Fibroblast of villous mesenchyme (primary cell): Measurements from ENCODE around the gene KRTAP9-7. TPM values are rescaled to one million over a fixed set of nuclear protein-coding genes. Genes with fewer than 3 reads are reported as not detected.
A peak's percentile ranks its signal among the peaks of the same experiment; 100 is the strongest.

Experiments
- DNase-seq: peaks from one replicate; pipeline ENCODE4 v3.0.0-alpha.2; 2010; ENCODE audit warnings: low read depth
- H3K4me3 ChIP-seq: 2 replicates; pipeline ENCODE4 v1.5.1; 2011; ENCODE audit warnings: low read depth, mild to moderate bottlenecking, low read length
- total RNA-seq: library from RNA; depleted of rRNA; stranded (reverse); fragments of >200 nt; gene quantifications from 2 replicates; pipeline ENCODE4 v1.2.3, GENCODE V29; 2012
- TF ChIP-seq, protein P1 (sequence below): IDR thresholded peaks from 2 replicates; pipeline ENCODE4 v1.5.1; 2012; ENCODE audit warnings: low read depth, mild to moderate bottlenecking, low read length; ENCODE audit not compliant: insufficient read depth

KRTAP9-7 gene
- total RNA-seq, 1 donor, result not detected

DNA sequence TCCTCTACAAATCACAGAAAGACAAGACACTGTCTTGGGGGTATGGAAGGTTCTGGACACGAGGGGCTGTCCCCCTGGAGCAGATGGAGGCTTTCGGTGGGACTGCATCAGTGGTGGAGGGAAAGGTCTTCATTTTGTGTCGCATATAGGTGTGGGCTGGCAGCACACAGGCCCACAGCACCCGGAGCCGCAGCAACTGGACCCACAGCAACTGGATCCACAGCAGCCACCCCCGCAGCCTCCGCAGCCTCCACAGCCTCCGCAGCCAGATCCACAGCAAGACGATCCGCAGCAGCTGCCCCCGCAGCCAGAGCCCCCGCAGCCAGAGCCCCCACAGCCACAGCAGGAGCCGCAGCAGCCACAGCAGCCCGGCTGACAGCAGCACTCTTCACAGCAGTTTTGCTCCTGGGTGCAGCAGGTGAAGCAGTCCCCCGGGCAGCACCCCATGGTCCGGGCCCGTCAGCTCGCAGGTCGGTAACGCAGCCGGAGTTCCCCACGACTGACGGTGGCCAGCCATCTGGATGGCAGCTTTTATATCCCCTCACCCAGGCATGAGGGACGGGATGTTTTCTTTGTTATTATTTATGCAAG lies 39.8 kb downstream of the KRTAP9-7 start, which contains the start of gene KRTAP17-1:
Gene KRTAP17-1, minus strand, starts transcription at position 507 of the 591 bp plus-strand sequence. Its CDS starts 60 bp downstream, at position 447.
- no peak within 1 kb of the TSS for H3K4me3 ChIP-seq
- DNase-seq, result no peak

DNA sequence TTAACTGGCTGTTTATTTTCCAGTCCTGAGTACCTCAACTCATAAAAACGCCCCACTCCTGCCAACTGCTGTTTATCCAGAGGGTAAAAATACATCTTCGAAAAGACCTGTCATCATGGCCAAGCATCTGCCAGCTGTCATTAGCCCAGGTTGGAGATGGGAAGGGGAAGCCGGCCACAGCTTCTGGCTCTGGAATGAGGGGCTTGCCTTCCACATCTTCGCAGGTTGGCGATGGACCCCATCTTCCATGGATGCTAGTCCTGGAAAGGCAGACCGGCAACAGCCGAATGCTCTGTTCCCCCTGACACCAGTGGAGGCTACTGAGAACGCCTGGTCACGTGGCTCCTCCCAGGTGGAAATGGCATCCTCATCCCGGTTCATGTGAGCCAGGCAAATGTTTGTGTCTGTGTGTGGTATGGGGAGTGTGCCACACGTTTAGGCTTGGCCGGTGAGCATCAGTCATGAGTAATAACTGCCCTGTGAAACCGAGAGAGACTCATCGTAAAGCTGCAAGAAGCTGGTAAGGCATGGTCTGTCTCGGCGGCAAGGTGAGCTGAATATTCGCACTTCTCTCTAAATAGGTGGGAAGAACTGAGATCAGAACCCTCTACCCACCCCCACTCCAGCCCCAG lies 40.4 kb downstream of the KRTAP9-7 start:
- no peak for DNase-seq
- H3K4me3 ChIP-seq, result no peak overlapping the region
- TF ChIP-seq, protein P1, sequence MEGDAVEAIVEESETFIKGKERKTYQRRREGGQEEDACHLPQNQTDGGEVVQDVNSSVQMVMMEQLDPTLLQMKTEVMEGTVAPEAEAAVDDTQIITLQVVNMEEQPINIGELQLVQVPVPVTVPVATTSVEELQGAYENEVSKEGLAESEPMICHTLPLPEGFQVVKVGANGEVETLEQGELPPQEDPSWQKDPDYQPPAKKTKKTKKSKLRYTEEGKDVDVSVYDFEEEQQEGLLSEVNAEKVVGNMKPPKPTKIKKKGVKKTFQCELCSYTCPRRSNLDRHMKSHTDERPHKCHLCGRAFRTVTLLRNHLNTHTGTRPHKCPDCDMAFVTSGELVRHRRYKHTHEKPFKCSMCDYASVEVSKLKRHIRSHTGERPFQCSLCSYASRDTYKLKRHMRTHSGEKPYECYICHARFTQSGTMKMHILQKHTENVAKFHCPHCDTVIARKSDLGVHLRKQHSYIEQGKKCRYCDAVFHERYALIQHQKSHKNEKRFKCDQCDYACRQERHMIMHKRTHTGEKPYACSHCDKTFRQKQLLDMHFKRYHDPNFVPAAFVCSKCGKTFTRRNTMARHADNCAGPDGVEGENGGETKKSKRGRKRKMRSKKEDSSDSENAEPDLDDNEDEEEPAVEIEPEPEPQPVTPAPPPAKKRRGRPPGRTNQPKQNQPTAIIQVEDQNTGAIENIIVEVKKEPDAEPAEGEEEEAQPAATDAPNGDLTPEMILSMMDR, result no peak

More for the DNA sequence above, 39.8 kb downstream of the KRTAP9-7 start, which contains the start of gene KRTAP17-1:
- TF ChIP-seq, protein P1, result no peak

DNA sequence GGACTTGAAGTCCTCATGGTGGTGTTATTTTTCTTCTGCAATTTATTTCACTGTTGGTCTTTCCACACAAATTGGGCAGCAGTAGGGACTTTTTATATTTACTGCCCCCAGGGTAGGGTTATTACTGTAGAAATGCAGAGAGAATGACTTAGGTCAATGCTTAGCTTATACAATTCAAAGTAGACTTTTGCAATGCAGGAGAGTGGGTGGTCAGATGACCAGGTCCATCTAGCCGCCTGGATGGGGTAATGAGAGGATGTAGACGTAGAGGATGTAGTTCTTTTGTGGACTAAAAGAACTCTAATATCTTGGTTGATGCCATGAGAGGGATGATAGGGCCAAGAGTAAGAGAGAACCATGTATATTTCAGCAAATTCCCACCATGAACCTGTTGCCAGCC lies 42.7 kb downstream of the KRTAP9-7 start:
- no peak overlapping the region for H3K4me3 ChIP-seq
- TF ChIP-seq, protein P1, result no peak
- no peak for DNase-seq

DNA sequence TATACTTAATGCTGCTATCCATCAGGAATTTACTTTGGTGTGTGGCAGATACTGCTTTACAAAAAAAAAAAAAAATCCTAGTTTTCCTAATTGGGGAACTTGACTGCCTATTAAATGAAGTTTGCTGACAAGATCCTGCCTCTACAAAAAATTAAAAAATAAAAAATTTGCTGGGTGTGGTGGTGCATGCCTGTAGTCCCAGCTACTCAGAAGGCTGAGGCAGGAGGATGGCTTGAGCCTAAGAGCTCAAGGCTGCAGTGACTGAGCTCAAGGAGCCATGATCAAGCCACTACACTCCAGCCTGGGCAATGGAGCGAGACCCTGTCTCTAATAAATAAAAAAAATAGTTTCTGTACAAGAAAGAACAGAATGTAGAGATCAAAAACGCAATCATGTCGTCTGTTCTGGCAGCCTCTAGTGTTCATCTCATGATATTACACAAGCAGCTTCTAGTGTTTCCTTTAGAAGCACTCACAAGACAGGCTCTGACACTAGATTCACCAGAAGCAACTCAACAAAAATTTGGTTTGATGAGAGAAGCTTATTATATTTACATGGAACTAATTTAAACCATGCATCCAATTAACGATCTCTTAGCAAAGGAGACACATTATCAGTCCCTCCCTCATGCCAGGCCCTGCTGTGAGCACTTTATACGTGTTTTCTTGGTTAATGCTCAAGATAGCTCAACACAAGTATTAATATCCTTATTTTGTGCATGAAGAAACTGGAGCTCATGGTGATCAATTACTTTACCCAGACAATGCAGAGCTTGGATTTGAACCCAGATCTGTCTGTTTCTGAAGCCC lies 46.8 kb downstream of the KRTAP9-7 start:
- DNase-seq, result peak; percentile 71
- no peak overlapping the region for H3K4me3 ChIP-seq
- TF ChIP-seq, protein P1, result peak; percentile 96

DNA sequence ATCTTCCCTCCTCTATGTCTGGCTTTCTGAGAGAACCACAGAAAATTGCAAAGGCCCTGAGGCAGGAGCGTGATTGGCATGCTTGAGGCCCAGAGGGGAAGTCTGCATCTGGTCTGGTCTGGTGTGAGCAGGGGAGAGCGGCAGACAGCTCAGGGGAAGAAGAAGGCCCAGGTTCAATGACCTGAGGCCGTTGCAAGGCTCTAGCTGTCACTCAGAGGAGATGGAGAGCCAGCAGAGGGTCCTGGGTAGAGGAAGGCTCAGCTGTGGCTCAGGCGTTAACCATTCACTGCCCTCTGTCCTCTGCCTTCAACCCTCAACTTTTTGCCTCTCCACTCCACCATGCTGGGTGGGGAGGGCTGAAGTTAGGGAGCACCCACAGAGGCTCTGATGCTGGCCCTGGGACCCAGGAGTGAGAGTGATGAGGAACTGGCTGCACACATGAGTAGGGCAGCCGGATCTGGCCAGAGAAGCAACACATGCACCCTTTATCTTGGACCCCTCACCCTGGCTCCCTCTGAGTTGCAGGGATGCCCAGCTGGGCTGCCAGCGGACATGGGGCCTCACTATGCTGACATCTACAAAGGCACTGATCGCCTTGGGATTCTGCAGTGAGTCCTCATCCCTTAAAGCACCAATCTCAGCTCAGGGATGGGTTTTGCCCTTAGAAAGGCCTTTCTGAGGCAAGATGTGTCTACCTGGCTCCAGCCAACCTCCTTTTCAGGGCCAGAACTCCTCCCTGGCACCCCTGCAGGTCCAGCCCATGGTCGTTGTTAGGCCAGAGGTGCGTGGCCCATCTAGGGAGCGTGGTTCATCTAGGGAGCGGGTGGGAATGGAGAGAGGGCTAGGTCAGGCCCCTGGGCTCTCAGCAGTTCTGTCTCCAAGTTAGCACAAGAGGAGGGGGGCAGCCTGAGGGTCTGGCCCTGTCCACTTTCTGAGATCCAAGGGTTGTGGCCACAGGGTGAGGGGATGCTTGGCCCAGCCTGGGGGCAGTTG lies 47.7 kb downstream of the KRTAP9-7 start:
- TF ChIP-seq, protein P1, result no peak
- no peak for DNase-seq
- H3K4me3 ChIP-seq, result no peak overlapping the region
